Liver (tissue), 9 donors: ENCODE data around the gene SOAT1. TPM values are rescaled to one million over a fixed set of nuclear protein-coding genes. Genes with fewer than 3 reads are reported as not detected.
"Not testable (repeated sequence)": the region's sequence is repeated elsewhere in the genome, so short reads cannot be mapped to it uniquely, and the experiment has no call there.

Experiments used
- DNase-seq: peaks from one replicate; pipeline ENCODE4 v3.0.0-alpha.2; 2017; ENCODE audit warnings: low spot score
- H3K27ac ChIP-seq, 2 donors: one replicate each; pipeline ENCODE4 v1.7.0; 2013; ENCODE audit warnings: inconsistent platforms in 2 of 2, low read length in 2 of 2, control low read depth in 1 of 2, low read depth in 1 of 2, mild to moderate bottlenecking in 1 of 2
- H3K27me3 ChIP-seq, 4 donors: one replicate each; pipeline versions ENCODE4 v1.6.1 to v1.7.0; 2013; ENCODE audit warnings: low read length in 3 of 4, inconsistent platforms in 1 of 4, mild to moderate bottlenecking in 1 of 4, moderate library complexity in 1 of 4; ENCODE audit not compliant: control insufficient read depth in 4 of 4, insufficient read depth in 4 of 4
- H3K36me3 ChIP-seq, 4 donors: one replicate each; pipeline versions ENCODE4 v1.6.1 to v1.7.0; 2013; ENCODE audit warnings: low read length in 3 of 4, mild to moderate bottlenecking in 3 of 4, low read depth in 1 of 4, moderate library complexity in 1 of 4; ENCODE audit not compliant: control insufficient read depth in 4 of 4, insufficient read depth in 3 of 4
- H3K4me1 ChIP-seq, 4 donors: one replicate each; pipeline versions ENCODE4 v1.6.1 to v1.7.0; 2013; ENCODE audit warnings: low read length in 3 of 4, mild to moderate bottlenecking in 3 of 4, moderate library complexity in 1 of 4; ENCODE audit not compliant: control insufficient read depth in 4 of 4, insufficient read depth in 4 of 4
- H3K4me3 ChIP-seq, 3 donors: one replicate each; pipeline versions ENCODE4 v1.6.1 to v1.7.0; 2013; ENCODE audit warnings: low read length in 3 of 3, control low read depth in 1 of 3, low read depth in 1 of 3, mild to moderate bottlenecking in 1 of 3
- H3K9ac ChIP-seq, 2 donors: one replicate each; pipeline ENCODE4 v1.7.0; 2013; ENCODE audit warnings: low read length in 2 of 2, mild to moderate bottlenecking in 2 of 2, moderate library complexity in 2 of 2, control low read depth in 1 of 2, low read depth in 1 of 2
- H3K9me3 ChIP-seq, 4 donors: one replicate each; pipeline versions ENCODE4 v1.6.1 to v1.7.0; 2013; ENCODE audit warnings: low read length in 3 of 4; ENCODE audit not compliant: control insufficient read depth in 4 of 4
- ATF3 ChIP-seq: IDR thresholded peaks from 2 replicates; pipeline ENCODE4 v1.6.1; 2016; ENCODE audit warnings: antibody characterized with exemption
- CTCF ChIP-seq: fragments of 150-350 bp; IDR thresholded peaks from 2 replicates; pipeline ENCODE4 v1.5.1; 2017; ENCODE audit warnings: improper control_type of control experiment, low read depth, low read length; ENCODE audit not compliant: missing input control
- EGR1 ChIP-seq, 2 donors: IDR thresholded peaks; 2 replicates each; pipeline ENCODE4 v1.6.1; 2016 to 2018; ENCODE audit warnings: antibody characterized with exemption in 2 of 2, low read depth in 2 of 2
- FOXA1 ChIP-seq: IDR thresholded peaks from 2 replicates; pipeline ENCODE4 v1.6.1; 2016; ENCODE audit warnings: antibody characterized with exemption
- FOXA2 ChIP-seq: IDR thresholded peaks from 2 replicates; pipeline ENCODE4 v1.6.1; 2016; ENCODE audit warnings: antibody characterized with exemption
- GABPA ChIP-seq, 2 donors: IDR thresholded peaks in 1 of 2; conservative IDR thresholded peaks in 1 of 2; 2 replicates each; pipeline ENCODE4 v1.6.1; 2016; ENCODE audit warnings: antibody characterized with exemption in 2 of 2, mild to moderate bottlenecking in 1 of 2, moderate library complexity in 1 of 2
- HNF4A ChIP-seq, 2 donors: conservative IDR thresholded peaks; 2 replicates each; pipeline ENCODE4 v1.6.1; 2016; ENCODE audit warnings: antibody characterized with exemption in 2 of 2, mild to moderate bottlenecking in 2 of 2
- HNF4G ChIP-seq: IDR thresholded peaks from 2 replicates; pipeline ENCODE4 v1.6.1; 2016; ENCODE audit warnings: antibody characterized with exemption
- JUND ChIP-seq, 2 donors: IDR thresholded peaks; 2 replicates each; pipeline ENCODE4 v1.6.1; 2016; ENCODE audit warnings: antibody characterized with exemption in 2 of 2
- MAX ChIP-seq: IDR thresholded peaks from 2 replicates; pipeline ENCODE4 v1.6.1; 2016; ENCODE audit warnings: antibody characterized with exemption
- NR2F2 ChIP-seq: IDR thresholded peaks from 2 replicates; pipeline ENCODE4 v1.6.1; 2016; ENCODE audit warnings: antibody characterized with exemption
- RAD21 ChIP-seq, 2 donors: IDR thresholded peaks; 2 replicates each; pipeline ENCODE4 v1.6.1; 2016; ENCODE audit warnings: antibody characterized with exemption in 2 of 2, mild to moderate bottlenecking in 2 of 2
- REST ChIP-seq: IDR thresholded peaks from 2 replicates; pipeline ENCODE4 v1.6.1; 2016; ENCODE audit warnings: antibody characterized with exemption, mild to moderate bottlenecking
- RXRA ChIP-seq, 2 donors: IDR thresholded peaks; 2 replicates each; pipeline ENCODE4 v1.6.1; 2017 to 2018; ENCODE audit warnings: antibody characterized with exemption in 2 of 2, mild to moderate bottlenecking in 1 of 2
- SP1 ChIP-seq: IDR thresholded peaks from 2 replicates; pipeline ENCODE4 v1.6.1; 2018; ENCODE audit warnings: antibody characterized with exemption, mild to moderate bottlenecking
- TAF1 ChIP-seq: conservative IDR thresholded peaks from 2 replicates; pipeline ENCODE4 v1.6.1; 2016; ENCODE audit warnings: antibody characterized with exemption, mild to moderate bottlenecking
- YY1 ChIP-seq: IDR thresholded peaks from 2 replicates; pipeline ENCODE4 v1.6.1; 2016; ENCODE audit warnings: antibody characterized with exemption, mild to moderate bottlenecking
- WGBS: extraction: QIAGEN DNeasy Blood & Tissue Kit; methylation state at CpG from one replicate; pipeline ENCODE4 v1.1.7; 2013; 5-methylcytosine and 5-hydroxymethylcytosine counted together
- polyA plus RNA-seq, 2 donors: library from polyadenylated mRNA; stranded (reverse) in 1 of 2; unstranded in 1 of 2; fragments of 200-250 nt in 1 of 2; fragments of >200 nt in 1 of 2; fragmentation: Nextera tagmentation in 1 of 2; extraction: Ambion mirVana in 1 of 2; gene quantifications; one replicate each; pipeline versions ENCODE4 v1.2.1 to v1.2.3, GENCODE V29; 2013 to 2015
- total RNA-seq, 2 donors: library from RNA; depleted of rRNA; stranded (reverse); fragments of >200 nt; gene quantifications; one replicate each; pipeline ENCODE4 v1.2.3, GENCODE V29; 2014
- donor health status: healthy.
- donor health status: healthy.
- donor health status: healthy.
- donor health status: healthy.
- donor health status: healthy.

Gene SOAT1
- total and polyA plus RNA-seq, 4 donors: 4.3 to 14.0 (median 9.3) TPM

GRCh38 chr1:179274424-179274823 is 19.2 kb upstream of the SOAT1 start:
- H3K9ac ChIP-seq, H3K27me3 ChIP-seq, H3K4me1 ChIP-seq, H3K4me3 ChIP-seq, H3K27ac ChIP-seq, DNase-seq, H3K9me3 ChIP-seq, H3K36me3 ChIP-seq: not testable (repeated sequence)
- WGBS: 93% methylated on average over 5 of the region's 5 CpGs

- no peaks in the 10 kb centered on the region for H3K36me3 ChIP-seq
- WGBS: 98% methylated on average over 5 of the region's 5 CpGs
- H3K27ac ChIP-seq: no peak overlapping the region
- no peaks in the 10 kb centered on the region for H3K4me1 ChIP-seq
- H3K9ac ChIP-seq: no peak overlapping the region
- no peak for TF ChIP-seq EGR1 (IDR thresholded peaks at IDR 0.05; ENCODE audit: low read depth in 2 of 2)
- TF ChIP-seq NR2F2: no peak
- no peak for TF ChIP-seq HNF4G
- no peak for TF ChIP-seq GABPA (IDR thresholded peaks at IDR 0.05 in 1 of 2, conservative IDR thresholded peaks at IDR 0.05 in 1 of 2)
- no peak for TF ChIP-seq TAF1
- no peak for TF ChIP-seq REST
- no peak for TF ChIP-seq FOXA2
- no peak for TF ChIP-seq HNF4A (conservative IDR thresholded peaks at IDR 0.05)
- TF ChIP-seq JUND (IDR thresholded peaks at IDR 0.05): no peak
- H3K27me3 ChIP-seq: no peaks in the 10 kb centered on the region
- peaks cover 0 to 2% (median 0%) of the 10 kb centered on the region in 4 donors for H3K9me3 ChIP-seq
- DNase-seq: no peak
- no peak overlapping the region for H3K4me3 ChIP-seq
These were observed 14.7 kb upstream of the SOAT1 start for GRCh38 chr1:179278920-179279319.

GRCh38 chr1:179283992-179284391 is 9.6 kb upstream of the SOAT1 start:
- no peaks in the 10 kb centered on the region for H3K36me3 ChIP-seq
- 97% methylated on average over 2 of the region's 2 CpGs for WGBS
- TF ChIP-seq ATF3 (no peak), HNF4A (conservative IDR thresholded peaks at IDR 0.05) (no peak), EGR1 (IDR thresholded peaks at IDR 0.05; ENCODE audit: low read depth in 2 of 2) (no peak), NR2F2 (no peak), TAF1 (no peak), SP1 (no peak), RXRA (IDR thresholded peaks at IDR 0.05) (no peak), REST (no peak), FOXA2 (no peak), HNF4G (no peak), RAD21 (IDR thresholded peaks at IDR 0.05) (no peak), MAX (no peak), JUND (IDR thresholded peaks at IDR 0.05) (no peak), GABPA (IDR thresholded peaks at IDR 0.05 in 1 of 2, conservative IDR thresholded peaks at IDR 0.05 in 1 of 2) (no peak), FOXA1 (no peak), YY1 (no peak), CTCF (no peak)

More at GRCh38 chr1:179283992-179284391, 9.6 kb upstream of the SOAT1 start:
- DNase-seq: no peak
- Histone ChIP-seq H3K27me3 (no peaks in the 10 kb centered on the region), H3K9me3 (peaks cover 0 to 2% (median 0%) of the 10 kb centered on the region in 4 donors), H3K4me1 (peaks cover 0 to 15% (median 12%) of the 10 kb centered on the region in 4 donors), H3K9ac (no peak overlapping the region), H3K27ac (no peak overlapping the region), H3K4me3 (no peak overlapping the region)
